ENCODE measurements around the gene IL10RA.

IL10RA gene

DNA sequence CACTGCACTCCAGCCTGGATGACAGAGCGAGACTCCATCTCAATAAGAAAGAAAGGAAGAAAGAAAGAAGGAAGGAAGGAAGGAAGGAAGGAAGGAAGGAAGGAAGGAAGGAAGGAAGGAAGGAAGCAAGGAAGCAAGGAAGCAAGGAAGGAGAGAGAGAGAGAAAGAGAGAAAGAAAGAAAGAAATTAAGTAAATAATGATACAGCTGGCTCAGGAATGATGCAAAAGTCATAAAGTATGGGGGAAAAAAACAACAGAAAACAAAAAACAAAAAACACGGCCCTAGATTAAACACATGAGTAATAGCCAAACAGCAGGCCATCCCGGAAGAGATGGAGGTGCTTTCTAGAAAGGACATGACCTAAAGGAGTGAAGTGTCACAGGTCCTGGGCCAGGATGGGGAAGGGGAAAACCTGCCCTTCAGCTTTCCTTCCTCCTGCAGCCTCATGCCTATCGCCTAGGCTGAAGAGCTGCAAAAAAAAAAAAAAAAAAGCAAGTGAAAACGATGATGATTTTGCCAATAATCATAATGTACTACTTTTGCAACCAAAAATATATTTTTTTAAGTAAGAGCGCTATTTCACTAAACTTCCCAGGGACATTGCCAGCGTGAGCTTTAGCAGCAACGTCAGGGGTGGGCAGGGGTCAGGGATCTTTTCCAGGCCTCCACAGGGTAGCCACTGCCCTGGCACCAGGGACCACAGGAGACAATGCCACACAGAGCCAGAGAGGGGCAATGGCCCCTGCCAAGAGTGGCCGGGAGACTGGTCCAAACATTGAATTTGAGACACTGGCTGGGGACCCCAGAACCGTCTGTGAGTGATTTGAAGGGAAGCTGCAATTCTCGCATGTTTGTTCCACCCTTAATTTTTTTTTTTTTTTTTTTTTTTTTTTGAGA is 62.5 kb downstream of the IL10RA start:
- no peak for DNase-seq

GRCh38 chr11:118049771-118050170 is 63.6 kb downstream of the IL10RA start:
- no peak for DNase-seq

DNA sequence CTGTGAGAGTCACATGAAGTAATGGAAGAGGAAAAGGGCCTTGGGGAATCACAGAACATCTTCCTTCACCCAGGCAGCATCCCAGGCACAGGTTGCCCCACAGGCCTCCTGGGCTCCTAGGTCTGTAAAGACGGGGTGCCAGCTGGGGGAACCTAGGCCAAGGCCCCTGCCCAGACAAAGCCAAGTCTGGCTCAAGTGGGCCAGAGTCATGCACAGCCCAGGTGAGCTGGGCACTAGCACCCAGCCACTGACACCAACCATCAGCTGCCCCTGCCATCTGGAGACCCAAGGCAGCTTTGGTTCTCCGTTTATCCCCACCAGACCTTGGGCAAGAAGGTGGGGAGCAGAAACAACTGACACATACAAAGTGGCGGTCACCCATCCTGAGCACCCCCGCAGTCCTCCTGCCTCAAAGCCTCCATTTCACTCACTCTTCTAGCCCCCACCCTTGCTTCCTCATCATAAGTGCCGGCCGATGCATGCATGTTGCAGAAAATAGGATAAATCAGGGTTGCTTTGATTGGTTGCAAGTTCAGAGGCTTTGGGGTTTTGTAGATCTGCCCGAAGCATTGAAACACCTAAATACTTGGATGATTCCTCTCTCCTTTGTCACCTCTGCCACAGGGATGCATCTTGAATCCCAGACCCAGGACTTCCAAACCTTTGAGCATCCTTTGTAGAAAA is 64.2 kb downstream of the IL10RA start:
- no peak for DNase-seq

Data from NCI-H226 (cell line).